HG03565 (cell line): ENCODE results near the gene WNT5A.
"Not testable (repeated sequence)": the region's sequence is repeated elsewhere in the genome, so short reads cannot be mapped to it uniquely, and the experiment has no call there.

ENCODE experiments used
- ATAC-seq: cut with Tn5 transposase; IDR thresholded peaks from one replicate; pipeline ENCODE4 v1.9.1; 2021; ENCODE audit warnings: mild to moderate bottlenecking, moderate library complexity; ENCODE audit not compliant: unreplicated experiment

Gene WNT5A

GRCh38 chr3:55507808-55508207 is 20.7 kb upstream of the WNT5A start:
- ATAC-seq, result no peak

- no peak for ATAC-seq
These were observed 18.7 kb upstream of the WNT5A start for GRCh38 chr3:55505776-55506175.

DNA sequence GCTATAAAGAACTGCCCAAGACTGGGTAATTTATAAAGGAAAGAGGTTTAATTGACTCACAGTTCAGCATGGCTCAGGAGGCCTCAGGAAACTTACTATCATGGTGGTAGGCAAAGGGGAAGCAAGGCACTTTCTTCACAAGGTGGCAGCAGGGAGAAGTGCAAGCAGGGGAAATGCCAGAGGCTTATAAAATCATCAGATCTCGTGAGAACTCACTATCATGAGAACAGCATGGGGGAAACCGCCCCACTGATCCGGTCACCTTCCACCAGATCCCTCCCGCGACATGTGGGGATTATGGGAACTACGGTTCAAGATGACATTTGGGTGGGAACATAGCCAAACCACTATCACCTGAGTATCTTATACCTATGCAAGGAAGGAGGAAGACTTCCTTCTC is 18.0 kb upstream of the WNT5A start:
- not testable (repeated sequence) for ATAC-seq

- no peak for ATAC-seq
These were observed 14.8 kb upstream of the WNT5A start for GRCh38 chr3:55501905-55502304.

- no peak for ATAC-seq
These were observed 13.6 kb upstream of the WNT5A start for GRCh38 chr3:55500555-55501330.

- no peak for ATAC-seq
These were observed 11.4 kb upstream of the WNT5A start for GRCh38 chr3:55498520-55498919.

GRCh38 chr3:55497250-55497649 is 10.1 kb upstream of the WNT5A start:
- ATAC-seq, result no peak

- no peak for ATAC-seq
These were observed 7.9 kb upstream of the WNT5A start for GRCh38 chr3:55494976-55495375.

DNA sequence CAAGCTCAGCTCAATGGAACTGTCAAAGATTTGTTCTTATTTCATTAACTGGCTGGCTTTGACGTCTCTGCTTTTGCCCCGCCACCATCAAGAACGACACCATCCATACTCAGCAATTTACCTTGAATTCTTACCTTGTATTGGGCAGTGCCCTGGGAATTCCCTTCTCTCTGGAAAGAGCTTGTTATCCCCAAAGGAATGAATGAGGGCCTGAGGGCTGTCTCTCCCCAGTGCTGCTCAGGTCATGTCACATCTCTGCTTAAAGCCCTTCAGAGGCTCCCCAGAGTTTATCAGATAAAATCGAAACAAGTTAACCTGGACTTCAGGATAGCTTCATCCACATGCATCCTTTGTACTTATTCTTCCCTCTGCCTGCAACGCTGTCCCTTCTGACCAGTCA is 5.9 kb upstream of the WNT5A start:
- no peak for ATAC-seq

- ATAC-seq, result no peak
These were observed 4.2 kb upstream of the WNT5A start for GRCh38 chr3:55491296-55491816.

DNA sequence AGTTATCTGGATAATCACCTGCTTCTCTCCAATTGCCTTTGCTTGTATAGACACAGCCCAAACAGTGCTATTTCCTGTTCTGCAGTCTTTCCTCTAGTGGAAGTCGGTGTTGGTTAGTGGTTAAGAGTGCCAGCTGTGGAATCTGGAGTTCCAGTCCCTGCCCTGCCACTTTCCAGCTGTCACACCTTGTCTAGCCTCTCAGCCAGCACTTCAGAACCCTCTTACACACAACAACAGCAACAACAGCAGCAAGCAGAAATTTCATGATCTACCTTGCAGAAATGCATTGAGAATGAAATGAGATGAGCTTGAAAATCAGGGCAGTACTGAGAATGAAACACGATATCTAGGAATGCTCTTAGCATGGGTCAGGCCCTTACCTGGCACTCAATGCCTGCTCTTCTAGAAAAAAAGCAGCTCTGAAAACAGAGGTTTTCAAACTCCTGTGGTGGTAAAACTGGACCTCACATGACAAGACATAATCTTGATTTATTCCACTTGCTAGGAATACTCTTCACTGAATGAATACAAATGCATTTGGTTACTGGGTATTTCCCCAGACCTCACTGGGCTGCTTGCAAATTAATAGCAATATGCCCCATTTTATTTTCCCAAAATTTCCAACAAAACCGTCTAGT is 3.3 kb upstream of the WNT5A start:
- ATAC-seq, result no peak

- ATAC-seq, result no peak
These were observed 2.7 kb upstream of the WNT5A start for GRCh38 chr3:55489798-55490132.

DNA sequence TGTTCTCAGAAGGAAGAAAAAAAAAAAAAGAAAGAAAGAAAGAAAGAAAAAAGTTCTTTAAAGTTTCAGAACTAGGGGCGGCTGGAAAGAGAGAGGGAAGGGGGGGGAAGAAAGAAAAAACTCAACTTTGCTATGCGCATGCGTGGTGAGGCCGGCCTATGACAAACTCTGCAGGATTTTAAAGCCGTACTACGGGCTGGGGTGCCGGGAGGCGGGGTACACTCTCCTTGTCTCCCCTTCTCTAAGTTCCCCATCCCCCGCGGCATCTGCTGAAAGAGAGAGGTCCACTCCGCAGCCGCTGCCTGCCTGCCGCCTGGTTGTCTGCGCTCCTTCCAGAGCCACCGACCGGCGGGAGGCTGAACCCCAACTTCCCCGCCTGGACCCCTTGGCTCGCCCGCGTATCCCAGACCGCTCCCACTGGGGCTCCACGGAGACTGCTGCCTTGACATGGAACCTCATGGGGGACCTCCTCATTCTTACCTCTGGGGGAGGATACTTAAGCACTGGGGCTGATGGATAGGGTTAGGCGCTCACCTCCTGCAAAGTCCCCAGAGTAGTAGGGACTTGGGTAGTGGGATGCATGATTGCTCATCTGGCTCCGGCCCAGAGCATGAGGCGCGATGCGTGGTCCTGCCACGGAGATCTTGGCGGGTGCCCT is 1.4 kb upstream of the WNT5A start:
- ATAC-seq, result no peak

GRCh38 chr3:55487381-55488241 is 505 bp upstream of the WNT5A start:
- no peak for ATAC-seq

DNA sequence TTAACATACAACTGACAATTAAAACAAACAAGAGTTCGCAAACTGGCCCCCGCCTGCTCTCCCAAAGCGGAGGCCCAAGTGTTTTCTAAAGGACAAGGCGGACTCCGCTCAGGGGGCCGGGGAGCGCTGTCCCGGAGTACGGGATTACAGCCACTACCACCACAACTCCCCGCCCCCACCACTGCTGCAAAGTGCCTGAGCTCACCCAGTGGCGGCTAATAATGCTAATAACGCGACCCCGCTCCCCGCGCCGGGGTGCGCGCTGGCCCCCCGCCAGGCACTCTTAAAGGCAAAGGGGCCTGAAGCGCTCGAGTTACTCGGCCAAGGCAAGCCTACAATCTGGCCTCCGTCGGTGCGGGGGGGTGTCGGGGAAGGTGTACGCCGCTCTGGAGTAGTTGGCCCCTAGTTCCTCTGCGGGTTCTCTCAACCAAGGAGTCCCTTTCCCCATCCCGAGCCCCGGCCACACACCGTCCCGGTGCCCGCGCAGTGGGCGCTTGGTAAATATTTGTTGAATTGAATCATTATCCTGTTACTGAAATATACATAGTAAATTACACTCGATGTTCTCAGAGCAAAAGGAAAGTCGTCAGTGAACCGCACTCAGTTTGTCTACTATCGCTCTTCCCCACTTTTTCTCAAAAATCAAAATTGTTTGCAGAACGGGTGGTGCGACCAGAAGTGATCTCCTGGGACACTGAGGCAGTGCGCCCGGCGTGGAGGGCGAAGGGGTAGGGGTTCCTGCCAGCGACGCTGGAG is 827 bp downstream of the WNT5A start:
- no peak for ATAC-seq

DNA sequence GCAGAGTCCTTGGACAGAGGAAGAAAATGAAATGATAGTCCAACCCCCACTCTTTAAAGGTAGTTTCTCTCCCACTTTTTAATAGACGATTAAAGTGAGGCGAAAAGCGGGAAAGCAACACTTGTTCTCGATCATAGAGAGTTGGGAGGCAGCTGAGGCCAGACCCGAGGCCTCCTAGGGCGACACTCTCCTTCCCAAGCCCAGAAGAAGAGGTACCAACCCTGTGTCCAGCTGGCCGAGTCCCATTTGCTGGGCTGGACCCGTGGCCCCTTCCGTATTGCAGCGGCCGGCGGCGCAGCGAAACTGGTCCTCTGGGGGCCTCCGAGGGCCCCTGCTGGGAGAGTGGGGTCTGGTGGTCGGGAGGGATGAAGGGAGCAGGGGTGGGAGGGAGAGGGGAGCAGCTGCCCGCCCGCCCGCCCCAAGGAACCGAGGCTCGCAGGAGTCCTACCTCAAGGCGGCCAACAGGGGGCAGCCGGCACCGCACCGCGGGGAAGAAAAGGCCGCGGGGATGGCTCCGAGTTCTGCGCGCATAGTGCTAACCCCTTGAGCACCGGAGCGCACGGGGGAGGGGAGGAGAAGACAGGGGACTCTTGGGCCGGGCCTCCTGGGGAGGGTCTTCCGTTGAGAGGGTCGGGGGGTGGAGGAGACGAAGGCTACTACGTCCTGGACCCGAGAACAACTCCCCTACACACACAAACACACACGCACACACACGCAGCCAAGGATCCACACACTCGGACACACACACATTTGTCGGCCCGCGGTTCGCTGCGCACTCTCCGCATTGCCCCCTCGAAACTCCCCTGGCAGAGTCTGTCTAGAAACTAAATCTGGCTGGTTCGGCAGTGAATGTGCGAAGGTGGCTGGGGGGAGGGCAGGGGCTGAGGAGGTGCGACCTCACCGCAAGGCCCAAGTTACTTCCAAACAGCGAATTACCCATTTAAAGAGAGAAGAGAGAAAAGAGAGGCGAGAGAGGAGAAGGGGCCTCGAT is 2.0 kb downstream of the WNT5A start:
- ATAC-seq, result peak; percentile 76

- no peak for ATAC-seq
These were observed 2.9 kb downstream of the WNT5A start for GRCh38 chr3:55484191-55484689.

- ATAC-seq, result no peak
These were observed 3.7 kb downstream of the WNT5A start for GRCh38 chr3:55483196-55484095.
